HEK293 (cell line): Measurements from ENCODE around the gene ARIH2.

Source experiments
- CTCF ChIP-seq: fragments of 450-650 bp; formaldehyde crosslinking; IDR thresholded peaks from 2 replicates; pipeline ENCODE4 v1.5.1; 2016; ENCODE audit warnings: missing biosample characterization, missing genetic modification characterization
- ZNF791 ChIP-seq: fragments of 450-650 bp; formaldehyde crosslinking; IDR thresholded peaks from 2 replicates; pipeline ENCODE4 v1.5.1; 2016; ENCODE audit warnings: missing biosample characterization, missing genetic modification characterization
- ZXDB ChIP-seq: fragments of 450-650 bp; formaldehyde crosslinking; IDR thresholded peaks from 2 replicates; pipeline ENCODE4 v1.5.1; 2016; ENCODE audit warnings: missing biosample characterization, missing genetic modification characterization

DNA sequence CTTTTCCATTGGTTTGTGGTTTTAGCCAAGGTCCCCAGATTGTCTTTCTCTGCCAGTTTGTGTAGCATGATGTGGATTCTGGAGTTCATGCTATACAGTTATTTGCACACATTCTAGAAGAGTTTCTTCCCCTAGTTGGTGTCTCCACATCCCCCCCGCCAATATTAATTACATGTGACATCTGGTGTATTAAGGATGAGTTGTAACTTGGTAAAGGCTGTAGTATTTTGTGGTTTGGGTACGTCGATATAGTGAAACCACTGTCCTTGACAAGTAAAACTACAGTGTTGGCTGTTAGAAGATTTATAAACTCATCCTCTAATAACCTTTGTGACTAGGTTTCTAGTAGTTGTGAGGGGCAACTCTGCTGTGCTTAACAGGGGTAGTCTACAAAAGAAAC lies 47.7 kb downstream of the ARIH2 start:
- TF ChIP-seq ZNF791 (tag by site-specific recombination) (no peak), ZXDB (tag by site-specific recombination) (no peak), CTCF (no peak)
